Stimulated activated naive CD8-positive, alpha-beta T cell treated with anti-CD3 and anti-CD28 coated beads, Interleukin-15, Interleukin-2, amounts not matched to agents 100 U/mL and 50 U/mL, for 24 hours (primary cell): ENCODE data around the gene HMGCS2.
"Not testable (repeated sequence)": the region's sequence is repeated elsewhere in the genome, so short reads cannot be mapped to it uniquely, and the experiment has no call there.

ENCODE experiments used
- ATAC-seq: fragments of 150-1000 bp; cut with Tn5 transposase; one replicate; pipeline ENCODE4 v1.10.0; 2021
- DNase-seq: peaks from one replicate; pipeline ENCODE4 v3.0.0; 2021

Gene HMGCS2

DNA sequence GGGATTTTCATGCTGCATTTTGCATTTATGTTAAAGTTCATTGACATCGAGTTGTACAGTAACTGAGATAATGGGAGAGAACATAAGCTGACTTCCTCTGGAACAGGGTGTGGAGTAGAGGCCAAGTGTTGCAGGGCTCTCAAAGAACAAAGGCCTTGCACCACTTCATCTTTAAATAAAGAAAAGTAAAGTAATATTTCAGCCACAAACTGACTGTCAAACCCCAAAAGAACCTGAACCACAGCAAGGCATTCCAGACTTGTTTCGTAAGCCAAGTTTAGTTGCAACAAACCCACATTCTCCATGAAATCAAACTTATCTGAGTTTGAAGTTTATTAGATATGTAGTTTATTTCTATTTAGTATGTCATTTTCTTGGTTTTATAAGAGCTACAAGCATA, 19.1 kb upstream of the HMGCS2 start:
- ATAC-seq: no peak
- DNase-seq: no peak

DNA sequence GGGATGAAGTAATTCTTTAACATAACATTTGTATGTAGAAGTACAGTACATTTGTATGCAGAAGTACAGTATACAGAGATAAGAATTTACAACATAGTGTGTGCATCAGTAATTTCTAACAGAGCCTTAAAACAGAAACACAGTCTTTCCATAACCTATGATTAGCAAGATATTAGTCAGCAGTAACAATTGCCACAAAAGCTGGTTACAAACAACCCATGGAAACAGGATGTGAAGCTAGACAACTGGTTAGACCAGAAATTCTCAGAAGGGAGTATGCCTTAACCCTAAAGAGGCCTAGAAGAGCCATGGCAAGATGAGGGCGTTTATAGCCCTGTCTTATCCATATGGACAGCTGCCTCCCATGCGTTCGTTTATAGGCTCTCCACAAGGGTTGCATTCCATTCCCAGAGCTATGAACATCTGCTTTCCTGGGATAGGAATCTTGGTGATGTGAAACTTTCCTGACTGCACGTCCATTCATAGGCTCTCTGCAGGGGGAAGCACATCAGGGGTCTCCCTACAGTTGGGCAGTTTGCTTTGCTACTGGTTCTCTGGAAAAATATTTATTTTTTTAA, 17.9 kb upstream of the HMGCS2 start:
- not testable (repeated sequence) for DNase-seq, ATAC-seq

DNA sequence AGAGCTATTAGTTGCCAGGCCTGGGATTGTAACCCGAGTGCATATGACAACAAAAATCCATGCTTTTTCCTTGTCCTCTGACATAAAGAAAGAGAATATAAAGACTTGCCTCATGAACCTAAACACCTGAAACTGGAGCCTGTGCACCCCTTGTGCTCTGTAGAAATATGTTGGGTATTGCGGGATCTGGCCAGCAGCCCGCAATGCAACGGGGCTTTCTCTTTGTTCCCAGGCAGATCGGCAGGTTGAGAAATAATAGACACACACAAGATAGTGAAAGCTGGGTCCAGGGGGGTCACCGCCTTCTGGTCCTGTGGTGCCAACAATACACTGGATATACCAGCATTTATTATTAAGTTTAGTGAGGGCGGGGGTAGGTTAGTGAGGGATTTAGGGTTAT, 17.3 kb upstream of the HMGCS2 start:
- not testable (repeated sequence) for DNase-seq, ATAC-seq

DNA sequence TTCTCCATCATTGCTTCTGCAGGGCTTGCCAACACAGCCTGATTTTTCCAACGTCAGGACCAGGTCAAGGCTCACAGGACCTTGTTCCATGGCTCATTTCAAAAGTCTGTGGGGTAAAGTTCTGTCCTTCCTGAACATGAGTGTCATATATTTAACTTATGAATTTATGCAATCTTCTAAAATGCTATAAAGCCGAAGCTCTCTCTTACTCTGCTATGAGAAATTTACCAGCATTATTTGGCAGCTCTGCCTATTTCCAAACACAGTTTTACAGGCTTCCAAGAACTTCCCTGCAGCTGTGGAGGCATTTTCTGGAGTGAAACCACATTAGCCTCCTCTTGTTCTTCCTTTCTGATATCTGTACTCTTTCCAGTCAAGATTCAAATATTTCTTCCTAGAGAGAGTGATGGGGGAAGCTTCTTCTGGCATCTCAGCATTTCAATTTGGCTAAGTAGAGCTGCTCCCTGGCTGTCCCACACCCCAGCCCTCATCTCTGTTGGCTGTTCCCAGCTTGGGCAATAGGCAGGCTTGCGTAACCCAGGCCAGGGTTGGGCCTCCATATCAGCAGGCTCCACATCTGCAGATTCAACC, 15.6 kb upstream of the HMGCS2 start:
- DNase-seq: no peak
- no peak for ATAC-seq

DNA sequence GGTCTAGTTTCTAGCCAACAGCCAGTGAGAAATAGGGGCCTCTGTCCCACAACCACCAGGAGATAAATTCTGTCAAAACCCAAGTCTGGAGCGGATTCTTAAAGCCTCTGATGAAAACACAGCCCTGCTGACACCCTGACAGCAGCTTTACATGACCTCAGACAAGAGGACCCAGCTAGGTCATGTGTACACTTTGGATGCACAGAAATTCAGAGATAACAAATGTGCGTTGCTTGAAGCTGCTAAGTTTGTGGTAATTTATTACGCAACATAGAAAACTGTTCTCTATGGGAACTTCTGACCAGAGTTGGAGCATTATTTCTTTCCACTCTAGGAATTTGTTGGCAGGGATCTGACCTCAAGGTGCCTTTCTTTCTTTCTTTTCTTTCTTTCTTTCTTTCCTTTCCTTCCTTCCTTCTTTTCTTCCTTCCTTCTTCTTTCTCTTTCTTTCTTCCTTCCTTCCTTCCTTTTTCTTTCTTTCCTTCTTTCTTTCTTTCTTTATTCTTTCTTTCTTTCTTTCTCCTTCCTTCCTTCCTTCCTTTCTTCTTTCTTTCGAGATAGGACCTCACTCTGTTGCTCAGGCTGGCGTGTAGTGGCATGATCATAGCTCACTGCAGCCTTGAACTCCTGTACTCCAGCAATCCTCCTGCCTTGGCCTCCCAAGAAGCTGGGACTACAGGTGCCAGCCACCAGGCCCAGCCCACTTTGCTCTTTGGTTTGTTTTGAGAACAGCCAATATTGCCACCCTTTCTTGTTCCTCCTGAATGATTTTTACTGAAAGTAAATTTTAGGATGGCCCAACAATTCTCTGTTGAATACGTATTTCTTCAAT, 14.9 kb upstream of the HMGCS2 start:
- ATAC-seq (no peak), DNase-seq (no peak)

DNA sequence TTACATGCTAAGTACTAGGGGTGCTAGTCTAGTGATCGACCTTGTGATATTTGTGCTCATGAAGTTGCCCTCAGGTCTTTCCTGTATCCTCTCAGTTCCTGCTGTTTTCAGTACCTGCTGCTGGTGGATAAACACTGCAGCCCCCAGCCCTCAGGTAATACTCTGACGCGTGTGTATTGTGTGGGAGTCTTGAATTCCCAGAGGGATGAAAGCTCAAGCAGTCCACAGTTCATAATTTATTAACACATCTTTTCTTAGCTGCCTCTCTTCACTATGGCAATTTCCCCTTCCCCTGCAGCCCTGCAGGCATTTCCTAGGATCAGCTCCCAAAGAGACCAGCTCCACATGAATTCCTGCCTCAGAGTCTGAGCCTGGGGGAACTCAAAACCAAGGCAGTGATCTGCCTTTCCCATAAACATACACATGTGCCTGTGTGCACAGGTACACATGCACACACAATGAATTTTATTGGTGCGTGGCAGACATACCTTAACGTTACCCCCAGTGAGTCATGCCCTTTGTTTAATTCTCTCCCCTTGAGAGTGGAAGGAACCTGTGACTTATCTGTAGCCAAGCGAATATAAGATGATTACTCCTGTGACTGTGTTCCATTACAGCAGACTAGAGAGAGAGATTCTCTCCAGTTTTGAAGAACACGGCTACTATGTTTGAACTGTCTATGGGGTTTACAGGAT, 14.1 kb upstream of the HMGCS2 start:
- DNase-seq (no peak), ATAC-seq (peak; percentile 66)

DNA sequence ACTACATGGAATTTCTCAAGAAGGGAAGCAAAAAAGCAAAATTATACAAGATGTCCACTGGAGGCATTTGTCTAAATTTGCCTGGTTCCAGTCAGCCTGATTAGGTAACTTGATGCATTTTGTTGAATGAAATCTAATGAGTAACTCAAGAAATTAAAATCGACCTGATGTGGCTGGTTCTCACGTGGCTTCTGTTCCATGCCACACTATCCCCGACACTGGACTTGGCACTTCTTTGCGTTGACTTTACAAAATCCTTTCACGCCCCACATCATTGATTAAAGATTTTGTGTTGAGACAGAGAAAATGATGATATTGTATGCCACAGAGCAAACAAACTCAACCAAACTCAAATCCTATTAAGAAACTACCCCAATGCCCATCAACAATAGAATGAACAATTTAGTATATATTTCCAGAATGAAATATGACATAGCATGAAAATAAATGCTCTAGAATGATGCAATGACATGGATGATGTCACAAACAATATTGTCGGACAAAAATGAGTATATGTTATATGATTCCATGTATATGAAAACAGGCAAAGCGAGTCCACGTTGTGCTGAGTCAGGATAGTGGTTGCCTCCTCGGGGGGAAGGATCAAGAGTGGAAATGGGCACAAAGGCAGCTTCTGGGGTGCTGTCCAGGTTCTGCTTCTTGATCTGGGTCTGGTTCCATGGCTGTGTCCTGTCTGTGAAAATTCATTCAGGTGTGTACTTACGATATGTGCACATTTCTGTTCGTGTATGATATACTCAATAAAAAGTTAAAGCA, 12.9 kb upstream of the HMGCS2 start:
- DNase-seq (no peak), ATAC-seq (no peak)

DNA sequence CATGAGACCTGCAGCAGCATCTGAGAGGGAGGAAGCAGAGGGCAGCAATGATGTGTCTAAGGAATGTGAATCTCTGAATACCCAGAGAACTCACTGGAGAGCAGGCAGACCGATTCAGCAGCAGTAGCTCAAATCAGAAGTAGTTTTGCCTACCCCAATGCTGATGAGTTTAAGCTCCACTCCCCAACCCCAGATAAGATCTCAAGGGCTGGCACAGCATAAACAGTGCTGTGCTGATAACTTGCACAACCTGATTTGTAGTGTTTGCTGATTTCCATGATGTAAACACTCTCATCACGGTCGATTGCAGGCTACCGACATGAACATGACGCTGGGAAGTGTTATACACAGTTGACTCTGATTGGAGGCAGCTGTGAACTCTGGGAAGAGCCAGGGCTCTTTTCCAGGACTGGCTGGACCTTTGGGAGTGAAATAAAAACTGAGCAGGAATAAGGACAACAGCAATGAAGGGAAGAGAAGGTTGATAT, 11.2 kb upstream of the HMGCS2 start:
- ATAC-seq (no peak), DNase-seq (no peak)

DNA sequence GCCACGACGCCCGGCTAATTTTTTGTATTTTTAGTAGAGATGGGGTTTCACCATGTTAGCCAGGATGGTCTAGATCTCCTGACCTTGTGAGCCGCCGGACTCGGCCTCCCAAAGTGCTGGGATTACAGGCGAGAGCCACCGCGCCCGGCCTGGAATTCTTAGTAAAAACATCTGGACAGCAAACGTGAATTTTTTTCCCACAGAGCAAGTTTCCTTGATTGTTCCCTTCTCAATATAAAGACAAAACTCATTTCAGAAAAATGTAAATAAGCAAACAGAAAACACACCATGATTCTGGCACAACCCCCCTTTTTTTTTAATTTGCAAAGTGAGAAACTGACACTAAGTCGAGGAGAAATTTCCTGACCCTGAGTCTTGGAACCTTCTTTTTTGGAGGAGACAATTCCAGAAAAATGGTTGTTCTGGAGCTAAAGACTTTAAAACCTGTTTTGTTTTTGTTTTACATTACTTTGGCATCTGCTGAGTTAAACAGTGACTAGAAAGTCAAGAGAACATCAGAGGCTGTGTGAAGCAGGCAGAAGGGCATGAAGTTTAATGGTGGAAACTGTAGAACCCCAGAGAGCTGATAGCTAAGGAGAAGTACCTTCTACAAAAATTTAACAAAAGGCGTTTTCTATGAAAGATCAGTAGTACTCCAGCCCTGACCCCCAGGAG, 10.3 kb upstream of the HMGCS2 start:
- ATAC-seq: no peak
- DNase-seq: no peak

DNA sequence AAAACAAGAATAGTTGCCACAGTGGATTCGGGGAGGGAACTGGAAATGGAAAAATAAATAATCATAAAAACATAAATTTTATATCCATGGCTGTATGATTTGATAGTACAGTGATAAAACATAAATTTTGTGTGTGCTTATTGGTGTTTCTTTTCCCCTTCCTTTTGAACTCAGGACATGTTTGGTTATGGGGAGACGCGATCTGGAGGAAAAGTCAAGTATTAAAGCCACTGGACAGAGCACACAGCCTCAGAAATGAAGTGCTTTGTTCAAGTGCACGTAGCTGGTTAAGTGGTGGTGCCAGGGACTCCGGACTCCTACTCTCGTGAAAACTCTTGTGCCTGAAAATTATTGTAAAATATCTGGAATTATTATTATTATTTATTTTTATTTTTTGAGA, 9.7 kb upstream of the HMGCS2 start:
- no peak for ATAC-seq
- no peak for DNase-seq

DNA sequence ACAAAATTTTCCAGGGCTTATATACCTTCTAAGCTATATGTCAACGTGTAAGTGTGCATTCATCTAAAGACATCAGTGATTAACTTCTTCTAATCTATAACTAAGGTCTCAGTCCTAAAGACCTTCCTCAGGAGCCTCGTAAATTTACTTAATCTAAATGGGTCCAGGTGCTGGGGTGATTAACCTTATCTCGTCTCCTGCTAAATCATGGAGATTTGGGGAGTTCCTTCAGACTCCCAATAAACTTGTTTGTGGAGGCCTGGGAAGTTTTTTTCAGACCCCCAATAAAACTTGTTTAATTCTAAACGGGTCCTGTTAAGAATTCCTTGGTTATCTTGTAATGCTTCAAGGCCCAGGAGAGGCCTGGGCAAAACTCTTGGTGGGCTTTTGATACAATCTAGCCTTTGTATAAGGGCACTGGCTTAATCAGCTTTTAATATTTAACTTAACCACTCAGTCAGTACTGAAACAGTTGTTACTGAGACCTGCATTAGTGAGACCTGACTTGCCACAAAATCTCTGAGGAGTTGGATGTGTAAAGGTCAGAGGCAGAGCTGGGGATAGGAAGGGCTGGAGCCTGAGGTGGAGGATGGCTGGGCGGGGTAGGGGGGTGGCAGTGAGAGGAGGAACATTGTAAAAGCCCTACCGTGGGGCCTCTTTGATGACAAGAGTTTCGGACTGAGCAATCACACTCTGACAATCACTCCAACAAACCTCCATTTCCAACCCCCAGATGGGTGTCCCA, 6.2 kb upstream of the HMGCS2 start:
- DNase-seq (no peak), ATAC-seq (peak; percentile 63)

DNA sequence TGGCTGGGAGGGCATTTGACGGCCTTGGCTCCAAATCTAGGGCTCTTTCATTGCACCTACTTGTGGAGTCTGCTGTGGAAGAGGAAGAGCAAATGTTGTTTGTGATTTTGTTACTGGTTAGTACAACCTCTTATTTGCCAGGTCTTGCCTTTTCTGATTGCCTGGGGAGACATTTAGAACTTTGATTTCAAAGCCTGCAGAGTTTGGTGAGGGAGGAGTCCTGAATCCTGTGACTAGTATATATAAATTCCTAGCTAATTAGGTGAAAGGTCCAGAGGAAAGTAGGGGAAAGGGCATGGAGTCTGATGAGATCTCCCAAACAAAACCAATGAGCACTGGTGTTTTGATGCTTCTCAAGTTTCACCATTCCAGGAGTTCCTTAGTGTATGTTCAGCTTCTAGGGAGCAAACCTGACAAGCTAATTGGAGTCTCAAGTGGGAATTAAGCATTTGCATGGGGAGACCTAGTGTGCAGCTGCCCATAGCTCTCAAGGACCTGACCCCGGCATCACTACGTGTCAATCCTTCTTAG, 5.1 kb upstream of the HMGCS2 start:
- ATAC-seq (no peak), DNase-seq (no peak)

DNA sequence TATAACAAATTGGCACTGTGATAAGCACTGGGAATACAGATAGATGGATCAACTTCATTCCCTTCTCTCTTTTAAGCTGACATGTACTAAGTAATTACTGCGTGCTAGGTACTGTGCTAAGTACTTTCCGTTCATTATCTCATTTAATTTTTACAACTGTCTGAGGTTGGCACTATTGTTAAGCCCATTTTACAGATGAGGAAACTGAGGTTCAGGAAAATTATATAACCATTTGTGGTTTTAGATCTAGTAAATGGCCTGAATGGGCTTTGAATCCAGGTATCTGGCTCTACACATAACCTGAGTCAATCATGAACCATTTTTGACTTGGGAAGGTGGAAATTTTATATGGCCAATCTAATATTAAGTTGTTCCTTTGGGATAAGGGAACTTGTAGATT, 3.6 kb upstream of the HMGCS2 start:
- no peak for DNase-seq
- ATAC-seq: no peak

DNA sequence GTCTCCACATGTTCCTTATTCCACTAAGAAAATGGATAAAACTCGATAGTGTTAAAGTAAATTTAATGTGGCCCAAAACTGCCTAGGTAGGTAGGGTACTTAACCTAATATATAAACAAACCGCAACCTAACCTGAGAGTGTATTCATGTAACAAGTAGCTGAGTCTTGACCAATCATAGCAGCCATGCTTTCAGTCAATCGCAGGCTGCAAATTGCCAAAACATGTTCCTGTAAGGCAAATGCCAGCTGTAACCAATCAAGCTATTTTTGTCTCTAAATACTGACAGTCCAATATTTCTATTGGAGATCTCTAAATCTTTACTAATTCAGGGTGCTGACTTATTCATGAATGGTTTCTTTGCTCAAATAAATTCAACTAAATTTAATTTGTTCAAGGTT, 3.1 kb upstream of the HMGCS2 start:
- ATAC-seq: no peak
- no peak for DNase-seq

DNA sequence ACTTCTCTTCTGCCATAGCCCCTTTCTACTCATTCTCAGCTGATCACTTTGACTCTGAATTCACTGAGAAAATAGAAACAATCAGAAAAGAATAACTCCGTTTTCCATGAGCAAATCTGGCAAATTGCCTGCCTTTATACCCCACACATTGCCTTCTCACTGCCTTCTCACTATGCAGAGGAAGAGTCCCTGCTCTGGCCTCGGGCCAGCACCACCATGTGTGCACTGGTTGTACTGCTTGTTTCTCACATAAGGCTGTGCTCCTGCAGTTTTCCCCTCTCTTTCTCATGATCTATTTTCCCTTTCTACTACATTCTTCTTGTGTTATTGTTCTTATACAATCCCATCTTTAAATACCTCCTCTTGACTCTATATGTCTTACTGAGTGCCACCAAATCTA, 2.3 kb upstream of the HMGCS2 start:
- ATAC-seq (no peak), DNase-seq (no peak)

DNA sequence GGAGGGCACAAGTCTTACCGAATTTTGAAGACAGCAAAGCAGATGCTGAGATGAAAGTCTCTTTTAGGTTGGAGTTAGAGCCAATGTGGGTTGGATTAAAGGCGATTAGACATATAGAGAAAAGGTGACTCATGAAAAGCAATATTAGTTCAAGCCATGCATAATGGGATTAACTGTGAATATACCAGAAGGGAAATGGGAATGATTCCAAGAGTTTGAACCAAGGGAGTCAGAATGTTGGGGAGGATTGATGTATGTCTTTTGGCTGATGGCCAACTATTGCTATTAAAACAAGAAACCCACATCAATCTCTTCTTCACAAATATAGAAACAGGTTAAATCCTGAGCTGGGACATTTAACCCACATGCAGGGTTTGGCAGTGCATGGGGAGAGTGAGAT, 1.2 kb downstream of the HMGCS2 start:
- DNase-seq (no peak), ATAC-seq (no peak)

DNA sequence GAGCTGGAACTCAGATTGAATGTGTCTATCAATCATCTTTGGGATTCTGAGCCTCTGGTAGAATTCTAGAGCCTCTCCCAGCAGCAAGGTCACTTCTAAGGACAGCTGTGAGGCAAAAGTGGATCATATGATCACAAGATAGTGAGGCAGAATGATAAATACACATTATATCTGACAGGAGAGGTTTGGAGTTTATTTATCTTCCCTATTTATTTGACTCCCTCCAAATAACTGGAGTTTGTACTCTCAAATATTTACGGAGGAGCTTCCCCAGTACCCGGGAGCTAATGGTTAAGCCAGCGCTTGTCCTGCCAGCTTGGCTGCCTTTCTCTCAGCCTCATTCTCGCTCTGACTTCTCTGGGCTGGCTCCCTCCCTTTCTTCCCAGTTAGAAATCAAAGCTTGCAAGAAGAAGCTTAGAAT, 2.3 kb downstream of the HMGCS2 start:
- DNase-seq: no peak
- ATAC-seq: no peak

DNA sequence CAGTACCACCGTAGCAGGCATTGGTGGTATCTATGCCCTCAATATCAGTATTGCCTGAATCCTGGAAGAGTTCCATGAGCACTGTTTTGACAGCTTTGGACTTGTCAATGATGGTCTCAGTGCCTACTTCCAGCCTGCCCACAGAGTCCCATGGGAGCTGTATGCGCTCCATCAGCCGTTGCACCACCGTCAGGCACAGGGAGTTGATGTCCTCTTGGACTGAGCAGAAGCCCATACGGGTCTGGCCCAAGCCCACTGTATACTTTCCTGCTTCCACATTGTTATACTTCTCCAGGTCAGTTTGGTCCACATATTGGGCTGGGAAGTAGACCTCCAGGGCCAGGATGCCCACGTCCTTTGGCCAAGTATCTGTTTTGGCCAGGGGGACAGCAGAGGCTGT, 4.5 kb downstream of the HMGCS2 start:
- no peak for DNase-seq
- no peak for ATAC-seq

DNA sequence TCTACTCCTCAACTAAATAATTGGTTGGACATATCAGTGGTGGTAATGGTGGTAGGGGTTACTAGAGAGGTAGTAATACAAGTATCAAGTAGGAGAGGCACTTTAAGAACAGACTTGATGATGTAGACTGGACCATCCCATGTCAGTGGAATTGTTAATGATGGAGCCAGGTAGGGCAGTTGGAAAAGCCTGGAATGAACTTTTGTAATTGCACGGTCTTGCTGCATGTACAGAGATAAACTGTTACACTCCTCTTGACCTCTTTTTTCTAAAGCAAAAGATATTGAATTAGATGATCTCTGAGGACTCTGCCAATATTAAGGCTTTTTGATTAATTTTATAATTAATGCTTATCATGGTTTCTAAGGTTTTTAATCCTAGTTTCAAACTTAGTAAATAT, 5.8 kb downstream of the HMGCS2 start:
- ATAC-seq: no peak
- DNase-seq: no peak

DNA sequence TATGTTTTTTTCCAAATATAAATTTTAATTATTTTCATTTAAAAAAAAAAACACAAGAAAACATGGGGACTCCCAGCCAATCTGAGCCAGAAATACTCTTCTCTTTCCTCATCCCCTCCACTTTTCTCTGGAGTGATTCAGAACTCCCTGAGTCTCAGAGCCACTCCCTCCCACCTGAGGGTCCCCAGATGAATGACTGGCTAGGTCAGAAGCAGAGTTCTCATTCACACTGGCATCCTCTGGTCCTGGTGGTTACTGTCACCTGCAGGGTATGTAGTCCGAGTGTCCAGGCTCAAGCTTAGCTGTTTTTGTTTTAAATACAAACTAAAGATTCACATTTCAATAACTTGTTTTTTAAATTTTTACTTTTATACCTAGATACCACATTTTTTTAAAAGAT, 6.3 kb downstream of the HMGCS2 start:
- ATAC-seq (no peak), DNase-seq (no peak)

DNA sequence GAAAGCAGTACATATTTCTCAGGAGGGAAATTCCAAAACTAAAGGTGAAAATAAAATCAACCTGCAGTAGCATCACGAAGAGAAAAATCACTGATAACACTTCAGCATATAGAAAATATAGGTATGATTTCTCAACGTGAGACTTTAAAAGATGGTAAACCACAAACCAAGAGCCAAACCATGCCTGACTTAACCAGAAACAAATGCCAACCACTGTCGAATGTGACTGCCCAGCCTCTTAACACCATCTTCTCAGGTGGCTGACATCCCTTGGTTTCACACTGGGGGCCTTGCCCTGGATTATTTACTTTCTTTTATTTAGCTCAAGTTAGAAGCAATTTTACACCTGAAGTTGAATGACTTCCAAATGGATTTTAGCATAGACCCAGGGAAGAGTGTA, 10.1 kb downstream of the HMGCS2 start:
- no peak for ATAC-seq
- DNase-seq: no peak
